HS-5 (cell line): ENCODE measurements around the gene CDKN3.
"Not testable (repeated sequence)": the region's sequence is repeated elsewhere in the genome, so short reads cannot be mapped to it uniquely, and the experiment has no call there.

Source experiments
- DNase-seq: peaks from one replicate; pipeline ENCODE4 v3.0.0-alpha.2; 2012; ENCODE audit warnings: low read depth

The CDKN3 gene

DNA sequence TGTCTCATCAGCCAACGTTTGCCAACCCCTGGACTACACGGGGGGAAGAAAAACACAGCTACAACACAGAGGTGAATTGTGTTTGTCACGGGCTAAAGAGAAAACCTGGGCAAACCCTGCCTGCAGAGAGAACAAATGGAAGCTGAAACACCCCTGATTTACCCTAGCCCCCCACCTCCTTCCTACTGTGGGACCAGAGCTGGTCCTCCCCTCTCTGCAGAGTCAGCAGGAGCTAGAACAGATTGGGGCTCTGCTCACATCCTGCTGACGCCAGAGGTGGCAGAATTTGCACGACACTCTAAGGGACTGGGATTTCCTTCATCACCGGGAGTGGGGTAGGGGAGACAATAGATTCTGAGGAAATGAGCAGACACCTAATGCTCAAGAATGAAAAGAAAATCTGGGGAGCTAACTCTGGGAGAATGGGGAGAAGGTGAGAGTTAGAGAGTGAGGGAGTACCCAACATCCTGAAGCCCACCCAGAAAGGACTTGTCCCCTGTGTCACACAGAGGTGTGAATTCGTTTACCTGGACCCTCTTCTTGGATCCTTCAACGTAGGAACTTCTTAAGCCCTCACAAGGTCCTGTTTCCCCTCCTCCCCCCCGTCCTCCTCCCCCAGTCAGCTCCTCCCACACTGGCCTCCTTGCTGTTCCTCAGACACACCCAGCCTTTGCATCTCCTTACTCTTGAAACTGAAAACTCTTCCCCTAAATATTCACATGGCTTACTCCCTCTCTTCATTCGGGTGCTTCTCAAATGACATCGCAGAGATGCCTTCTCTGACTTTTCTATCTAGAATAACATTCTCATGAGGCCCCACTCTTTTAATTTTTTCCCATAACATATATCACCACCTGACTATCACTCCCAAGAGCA lies 26.2 kb upstream of the CDKN3 start:
- DNase-seq = no peak

DNA sequence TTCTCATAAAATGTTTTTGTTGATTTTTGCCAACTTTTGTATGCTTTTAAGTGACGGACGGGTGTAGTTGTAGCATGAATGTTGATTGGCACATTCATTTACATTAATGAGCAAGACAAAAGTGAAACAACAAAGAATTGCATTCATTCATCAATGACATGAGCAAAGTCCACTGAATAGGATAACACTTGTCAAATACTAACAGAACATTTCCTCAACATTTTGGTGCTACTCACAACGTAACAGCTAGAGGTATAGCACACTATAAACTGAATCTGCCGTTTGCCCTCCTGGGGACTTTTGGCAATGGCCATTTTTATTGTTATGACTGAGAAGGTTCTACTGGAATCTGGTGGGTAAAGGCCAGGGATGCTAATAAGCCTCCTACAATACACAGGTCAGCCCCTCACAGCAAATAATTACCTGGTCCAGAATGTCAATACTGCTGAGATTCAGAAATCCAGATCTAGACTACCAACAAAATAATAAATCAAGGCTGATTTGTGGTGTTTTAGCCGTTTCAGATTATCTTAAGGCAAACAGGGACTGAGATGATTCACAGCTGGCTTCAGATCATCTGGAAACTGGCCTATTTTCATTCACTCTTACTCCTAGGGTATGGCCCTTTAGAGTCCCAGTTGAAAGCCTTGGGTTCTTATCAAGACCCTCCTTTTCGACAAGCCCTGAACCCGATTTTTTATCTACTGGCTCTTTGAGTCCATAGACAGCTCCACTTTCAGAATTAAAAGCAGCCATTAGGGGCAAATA lies 22.5 kb upstream of the CDKN3 start:
- no peak for DNase-seq

DNA sequence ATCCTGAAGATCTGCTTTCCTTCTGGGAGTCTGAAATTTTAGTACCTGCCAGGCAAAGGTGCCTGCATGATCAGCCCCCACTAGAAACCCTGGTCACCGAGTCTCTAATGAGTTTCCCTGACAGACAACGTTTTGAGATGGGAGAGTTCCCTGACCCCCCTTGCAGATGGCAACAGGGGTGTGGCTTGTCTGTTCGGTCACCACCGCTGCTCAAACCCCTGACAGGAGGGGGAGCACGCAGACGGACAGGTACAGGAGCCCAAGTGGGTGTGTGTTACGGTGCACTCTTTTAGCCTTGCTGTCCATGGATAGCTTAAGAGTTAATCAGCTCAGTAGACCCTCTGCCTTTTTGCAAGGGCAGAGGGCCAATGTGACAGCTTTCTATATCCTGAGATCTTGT lies 19.3 kb upstream of the CDKN3 start:
- no peak for DNase-seq

DNA sequence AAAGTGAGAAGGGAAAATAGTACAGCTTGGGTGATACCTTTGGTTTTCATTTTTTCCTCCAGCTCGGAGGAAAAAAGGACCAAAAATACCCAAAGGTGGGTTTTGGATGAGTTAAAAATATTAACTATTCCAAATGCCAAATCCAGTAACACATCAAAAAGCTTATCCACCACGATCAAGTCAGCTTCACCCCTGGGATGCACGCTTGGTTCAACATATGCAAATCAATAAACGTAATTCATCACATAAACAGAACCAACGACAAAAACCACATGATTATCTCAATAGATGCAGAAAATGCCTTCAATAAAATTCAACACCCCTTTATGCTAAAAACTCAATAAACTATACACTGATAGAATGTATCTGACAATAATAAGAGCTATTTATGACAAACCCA lies 17.9 kb upstream of the CDKN3 start:
- DNase-seq = not testable (repeated sequence)

DNA sequence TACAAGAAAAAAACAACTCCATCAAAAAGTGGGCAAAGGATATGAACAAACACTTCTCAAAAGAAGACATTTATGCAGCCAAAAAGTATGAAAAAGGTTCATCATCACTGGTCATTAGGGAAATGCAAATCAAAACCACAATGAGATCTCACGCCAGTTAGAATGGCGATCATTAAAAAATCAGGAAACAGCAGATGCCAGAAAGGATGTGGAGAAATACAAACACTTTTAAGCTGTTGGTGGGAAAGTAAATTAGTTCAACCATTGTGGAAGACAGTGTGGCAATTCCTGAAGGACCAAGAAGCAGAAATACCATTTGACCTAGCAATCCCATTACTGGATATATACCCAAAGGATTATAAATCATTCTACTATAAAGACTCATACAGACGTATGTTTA lies 16.2 kb upstream of the CDKN3 start:
- not testable (repeated sequence) for DNase-seq

DNA sequence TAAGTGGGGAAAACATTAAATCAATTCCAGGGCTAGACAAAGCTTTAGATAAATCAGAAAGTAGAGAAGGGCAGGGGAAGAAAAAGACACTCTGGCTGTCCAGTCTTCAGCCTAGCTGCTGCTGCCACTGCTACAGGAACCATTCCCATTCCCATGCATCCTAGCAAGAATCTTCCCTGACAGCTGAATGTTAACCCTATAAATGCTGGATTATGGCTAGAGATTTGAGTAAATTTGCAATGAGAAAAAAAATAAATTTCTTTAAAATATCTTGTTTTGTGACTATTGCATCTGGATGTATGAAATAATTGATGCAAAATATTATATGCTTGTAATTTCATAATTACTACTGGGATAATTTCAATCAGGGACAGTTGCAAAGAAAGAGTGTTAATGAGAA lies 15.0 kb upstream of the CDKN3 start:
- no peak for DNase-seq

DNA sequence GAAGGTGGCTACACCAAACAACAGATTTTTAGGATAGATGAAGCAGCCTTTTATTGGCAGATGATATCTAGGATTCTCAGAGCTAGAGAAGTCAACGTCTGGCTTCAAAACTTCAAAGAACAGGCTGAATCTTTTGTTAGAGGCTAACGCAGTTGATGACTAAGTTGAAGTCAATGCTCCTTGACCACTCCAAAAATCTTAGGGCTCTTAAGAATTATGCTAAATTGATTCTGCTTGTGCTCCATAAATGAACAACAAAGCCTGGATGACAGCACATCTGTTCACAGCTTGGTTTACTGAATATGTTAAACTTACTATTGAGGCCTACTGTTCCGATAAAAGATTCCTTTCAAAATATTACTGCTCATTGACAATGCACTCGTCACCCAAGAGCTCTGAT lies 13.0 kb upstream of the CDKN3 start:
- no peak for DNase-seq

DNA sequence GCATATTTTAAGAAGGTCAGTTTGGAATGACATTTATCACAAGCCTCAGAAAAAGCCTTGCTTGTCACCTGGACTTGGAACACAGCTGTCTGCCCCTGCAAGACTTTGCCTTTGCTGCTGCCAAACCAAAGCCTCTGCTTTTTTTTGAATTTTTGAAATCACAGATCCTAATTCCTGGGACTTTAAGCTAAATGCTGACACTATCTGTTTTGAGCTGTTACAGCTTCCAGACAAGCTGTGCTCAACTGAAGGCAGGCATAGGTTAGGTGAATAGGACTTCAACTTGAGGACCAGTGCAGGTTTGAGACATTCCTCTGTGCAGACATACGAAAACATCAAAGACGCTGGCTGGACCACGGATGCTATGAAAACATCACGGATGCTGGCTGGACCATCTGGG lies 11.3 kb upstream of the CDKN3 start:
- no peak for DNase-seq

DNA sequence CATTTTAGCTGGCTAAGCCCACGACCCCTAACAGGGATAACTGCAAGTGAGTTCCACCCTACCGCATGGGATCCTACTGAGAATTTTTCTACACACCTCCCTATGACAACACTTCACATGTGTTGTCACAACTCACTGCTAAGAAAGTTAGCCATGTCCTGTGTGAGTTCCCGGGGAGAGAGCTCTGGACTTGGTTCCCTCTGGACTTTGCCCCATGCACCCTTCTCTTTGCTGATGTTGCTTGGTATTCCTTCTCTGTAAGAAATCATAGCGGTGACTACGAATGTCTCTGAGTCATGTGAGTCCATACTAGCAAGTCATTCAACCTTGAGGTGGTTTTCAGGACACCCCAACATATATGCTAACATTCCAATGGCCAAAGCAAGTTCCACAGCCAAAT lies 9.5 kb upstream of the CDKN3 start:
- no peak for DNase-seq

DNA sequence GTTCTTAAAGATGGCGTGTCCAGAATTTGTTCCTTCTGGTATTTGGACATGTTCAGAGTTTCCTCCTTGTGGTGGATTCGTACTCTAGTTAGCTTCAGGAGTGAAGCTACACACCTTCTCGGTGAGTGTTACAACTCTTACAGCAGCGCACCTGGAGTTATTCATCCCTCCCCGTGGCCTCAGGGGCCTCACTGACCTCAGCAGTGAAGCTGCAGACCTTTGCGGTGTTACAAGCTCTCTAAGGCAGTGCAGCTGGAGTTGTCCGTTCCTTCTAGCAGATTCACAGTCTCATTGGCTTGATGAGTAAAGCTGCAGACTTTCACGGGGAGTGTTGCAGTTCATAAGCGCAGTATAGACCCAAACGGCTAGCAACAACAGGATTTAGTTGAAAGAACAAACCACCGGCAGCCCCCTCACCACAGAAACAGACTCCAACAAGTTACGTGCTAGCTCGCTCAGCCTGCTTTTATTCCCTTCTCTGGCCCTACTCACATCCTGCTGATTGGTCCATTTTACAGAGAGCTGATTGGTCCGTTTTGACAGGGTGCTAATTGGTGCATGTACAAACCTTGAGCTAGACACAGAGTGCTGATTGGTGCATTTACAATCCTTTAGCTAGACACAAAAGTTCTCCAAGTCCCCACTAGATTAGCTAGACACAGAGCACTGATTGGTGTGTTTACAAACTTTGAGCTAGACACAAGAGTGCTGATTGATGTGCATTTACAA lies 4.5 kb upstream of the CDKN3 start:
- DNase-seq = no peak

DNA sequence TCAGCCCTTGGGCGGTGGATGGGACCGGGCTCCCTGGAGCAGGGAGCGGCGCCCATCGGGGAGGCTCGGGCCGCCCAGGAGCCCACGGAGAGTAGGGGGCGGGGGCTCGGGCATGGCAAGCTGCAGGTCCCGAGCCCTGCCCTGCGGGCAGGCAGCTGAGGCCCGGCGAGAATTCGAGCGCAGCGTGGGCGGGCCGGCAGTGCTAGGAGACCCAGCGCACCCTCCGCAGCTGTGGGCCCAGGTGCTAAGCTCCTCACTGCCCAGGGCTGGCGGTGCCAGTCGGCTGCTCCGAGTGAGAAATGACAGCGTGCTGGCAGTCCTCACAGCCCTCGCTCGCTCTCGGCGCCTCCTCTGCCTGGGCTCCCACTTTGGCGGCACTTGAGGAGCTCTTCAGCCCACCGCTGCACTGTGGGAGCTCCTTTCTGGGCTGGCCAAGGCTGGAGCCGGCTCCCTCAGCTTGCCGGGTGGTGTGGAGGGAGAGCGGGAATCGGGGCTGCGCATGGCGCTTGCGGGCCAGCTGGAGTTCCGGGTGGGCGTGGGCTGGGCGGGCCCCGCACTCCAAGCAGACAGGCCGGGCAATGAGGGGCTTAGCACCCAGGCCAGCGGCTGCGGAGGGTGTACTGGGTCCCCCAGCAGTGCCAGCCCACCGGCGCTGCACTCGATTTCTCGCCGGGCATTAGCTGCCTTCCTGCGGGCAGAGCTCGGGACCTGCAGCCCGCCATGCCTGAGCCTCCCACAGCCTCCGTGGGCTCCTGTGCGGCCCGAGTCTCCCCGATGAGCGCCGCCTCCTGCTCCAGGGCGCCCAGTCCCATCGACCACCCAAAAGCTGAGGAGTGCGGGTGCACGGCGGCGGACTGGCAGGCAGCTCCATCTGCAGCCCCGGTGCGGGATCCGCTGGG lies 3.6 kb upstream of the CDKN3 start:
- not testable (repeated sequence) for DNase-seq

DNA sequence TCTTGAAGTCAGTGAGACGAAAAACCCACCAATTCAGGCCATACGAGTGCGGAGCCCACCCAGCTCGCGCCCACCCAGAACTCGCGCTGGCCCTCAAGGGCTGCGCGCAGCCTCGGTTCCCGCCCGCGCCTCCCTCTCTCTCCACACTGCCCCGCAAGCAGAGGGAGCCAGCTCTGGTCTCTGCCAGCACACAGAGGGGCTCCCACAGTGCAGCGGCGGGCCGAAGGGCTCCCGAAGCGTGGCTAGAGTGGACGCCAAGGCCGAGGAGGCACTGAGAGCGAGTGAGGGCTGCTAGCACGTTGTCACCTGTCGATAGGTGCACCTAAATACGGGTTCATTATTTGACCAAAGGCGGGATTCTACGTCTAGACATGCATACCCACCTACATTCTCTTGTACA lies 2.2 kb upstream of the CDKN3 start:
- no peak for DNase-seq

DNA sequence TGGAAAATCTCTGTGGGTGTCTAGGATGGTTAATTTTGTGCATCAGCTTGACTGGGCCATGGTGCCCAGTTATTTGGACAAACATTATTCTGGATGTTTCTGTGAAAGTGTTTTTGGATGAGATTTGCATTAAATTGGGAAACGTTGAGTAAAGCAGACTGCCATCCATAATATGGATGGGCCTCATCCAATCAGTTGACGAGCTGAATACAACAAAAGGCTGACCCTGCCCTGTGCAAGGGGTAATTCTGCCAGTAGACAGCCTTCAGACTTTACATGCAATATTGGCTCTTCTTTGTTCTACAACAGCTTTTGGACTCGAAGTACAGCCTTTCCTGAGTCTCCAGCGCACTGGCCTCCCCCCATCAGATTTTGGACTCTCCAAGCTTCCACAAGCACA lies 1.5 kb upstream of the CDKN3 start:
- DNase-seq = no peak

DNA sequence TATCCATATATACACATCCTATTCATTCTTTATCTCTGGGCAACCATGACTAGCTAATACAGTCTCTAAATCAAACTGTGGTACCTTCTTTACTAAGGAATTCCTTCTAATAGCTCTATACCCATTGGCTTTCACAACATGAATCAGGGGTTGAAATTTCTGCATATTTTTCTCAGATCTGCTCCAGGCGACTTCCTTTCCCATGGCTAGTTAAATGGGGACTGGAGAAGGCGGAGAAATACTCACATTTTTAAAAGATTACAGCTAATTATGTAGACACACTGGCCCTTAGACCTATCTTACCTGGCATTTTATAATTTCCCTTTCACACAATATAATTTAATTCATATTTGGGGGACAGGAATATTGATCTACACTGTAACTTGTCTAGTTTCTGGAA lies 1.1 kb upstream of the CDKN3 start:
- DNase-seq = no peak

DNA sequence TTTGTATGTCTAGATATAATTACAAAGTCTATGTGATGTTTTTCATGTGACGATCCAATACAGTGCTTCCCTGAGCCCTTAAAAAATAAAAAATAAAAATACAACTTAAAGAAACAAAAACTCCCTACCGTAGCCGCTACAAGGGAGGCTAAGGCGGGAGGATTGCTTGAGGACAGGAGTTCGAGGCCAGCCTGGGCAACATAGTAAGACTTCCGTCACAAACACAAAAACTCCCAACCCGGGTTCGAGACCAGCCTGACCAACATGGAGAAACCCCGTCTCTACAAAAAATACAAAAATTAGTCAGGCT lies 669 bp upstream of the CDKN3 start:
- DNase-seq = no peak

DNA sequence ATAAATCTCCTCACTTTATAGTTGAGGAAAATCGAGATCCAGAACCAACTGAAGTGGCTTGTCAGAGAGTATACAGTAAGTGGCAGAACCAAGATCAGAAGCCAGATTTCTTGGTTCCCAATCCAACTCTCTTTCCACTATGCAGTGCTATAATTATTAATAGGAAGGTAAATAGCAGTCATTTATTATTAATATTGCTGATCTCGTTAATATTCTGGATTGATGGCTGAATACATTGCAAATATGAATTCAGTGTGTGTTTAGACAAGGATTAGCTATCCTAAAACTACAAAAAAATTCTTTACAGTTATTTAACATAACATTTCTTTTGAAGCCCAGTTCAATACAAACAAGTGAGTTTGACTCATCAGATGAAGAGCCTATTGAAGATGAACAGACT lies 2.8 kb downstream of the CDKN3 start:
- DNase-seq = no peak

DNA sequence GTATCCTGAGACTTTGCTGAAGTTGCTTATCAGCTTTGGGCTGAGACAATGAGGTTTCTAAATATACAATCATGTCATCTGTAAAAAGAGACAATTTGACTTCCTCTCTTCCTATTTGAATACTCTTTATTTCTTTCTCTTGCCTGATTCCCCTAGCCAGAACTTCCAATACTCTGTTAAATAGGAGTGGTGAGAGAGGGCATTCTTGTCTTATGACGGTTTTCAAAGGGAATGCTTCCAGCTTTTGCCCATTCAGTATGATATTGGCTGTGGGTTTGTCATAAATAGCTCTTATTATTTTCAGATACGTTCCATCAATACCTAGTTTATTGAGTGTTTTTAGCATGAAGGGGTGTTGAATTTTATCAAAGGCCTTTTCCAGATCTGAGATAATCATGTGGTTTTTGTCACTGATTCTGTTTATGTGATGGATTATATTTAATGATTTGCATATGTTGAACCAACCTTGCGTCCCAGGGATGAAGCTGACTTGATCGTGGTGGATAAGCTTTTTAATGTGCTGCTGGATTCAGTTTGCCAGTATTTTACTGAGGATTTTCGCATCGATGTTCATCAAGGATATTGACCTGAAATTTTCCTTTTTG lies 6.7 kb downstream of the CDKN3 start:
- not testable (repeated sequence) for DNase-seq

DNA sequence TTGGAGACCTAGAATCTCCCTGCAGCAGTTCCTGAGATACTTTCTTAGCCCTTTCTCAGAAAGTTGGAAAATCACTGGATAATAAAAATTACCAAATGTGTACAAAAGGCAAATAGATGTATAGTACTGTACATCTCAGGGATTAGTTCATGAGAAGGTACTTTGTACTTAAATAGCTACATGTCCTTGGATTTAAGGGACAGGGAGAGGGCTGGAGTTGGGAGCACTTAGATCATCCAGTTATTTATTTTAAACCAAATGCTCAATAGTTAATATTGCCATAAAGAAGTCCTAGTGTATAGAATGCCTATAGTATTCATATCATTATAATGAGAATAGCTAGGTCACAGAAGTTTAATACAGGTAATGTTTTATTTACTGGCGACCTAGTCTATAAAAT lies 13.4 kb downstream of the CDKN3 start:
- no peak for DNase-seq

DNA sequence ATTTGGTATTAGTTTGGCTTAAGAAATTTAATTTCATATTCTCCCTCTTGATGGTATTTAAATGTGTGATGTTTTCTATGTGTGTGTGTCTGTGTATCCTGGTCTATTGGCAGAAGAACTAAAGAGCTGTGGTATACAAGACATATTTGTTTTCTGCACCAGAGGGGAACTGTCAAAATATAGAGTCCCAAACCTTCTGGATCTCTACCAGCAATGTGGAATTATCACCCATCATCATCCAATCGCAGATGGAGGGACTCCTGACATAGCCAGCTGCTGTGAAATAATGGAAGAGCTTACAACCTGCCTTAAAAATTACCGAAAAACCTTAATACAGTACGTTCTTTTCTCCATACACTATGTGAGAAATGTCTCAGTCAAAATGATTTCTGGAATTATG lies 14.6 kb downstream of the CDKN3 start:
- no peak for DNase-seq

DNA sequence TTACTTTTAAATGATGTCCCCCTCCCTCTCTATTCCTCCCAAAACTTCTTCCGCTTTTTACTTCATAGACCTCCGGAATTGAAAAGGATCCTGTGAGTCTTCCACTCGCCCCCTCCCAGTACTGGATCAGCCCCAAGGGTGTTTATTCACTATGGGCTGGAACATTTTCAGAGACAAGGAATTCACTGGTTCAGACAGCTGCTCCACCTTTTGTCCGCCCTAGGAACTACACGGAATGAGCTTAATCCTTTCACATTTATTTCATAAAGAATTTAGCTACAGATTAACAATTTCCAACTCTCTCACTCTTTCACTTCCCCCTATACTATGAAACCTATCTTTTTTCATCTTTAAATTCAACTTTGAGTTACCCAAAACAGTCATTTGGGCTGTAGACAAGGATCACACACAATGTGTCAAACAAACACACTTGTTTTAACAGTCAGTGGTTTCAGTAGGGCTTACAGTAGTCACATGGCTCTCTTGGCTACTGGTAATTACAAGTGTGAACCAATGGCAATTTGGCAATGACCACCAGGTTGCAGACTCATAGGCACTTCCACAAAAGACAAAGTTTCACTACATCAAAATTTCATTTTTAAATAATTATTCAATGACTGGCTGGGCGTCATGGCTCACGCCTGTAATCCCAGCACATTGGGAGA lies 23.8 kb downstream of the CDKN3 start:
- no peak for DNase-seq

DNA sequence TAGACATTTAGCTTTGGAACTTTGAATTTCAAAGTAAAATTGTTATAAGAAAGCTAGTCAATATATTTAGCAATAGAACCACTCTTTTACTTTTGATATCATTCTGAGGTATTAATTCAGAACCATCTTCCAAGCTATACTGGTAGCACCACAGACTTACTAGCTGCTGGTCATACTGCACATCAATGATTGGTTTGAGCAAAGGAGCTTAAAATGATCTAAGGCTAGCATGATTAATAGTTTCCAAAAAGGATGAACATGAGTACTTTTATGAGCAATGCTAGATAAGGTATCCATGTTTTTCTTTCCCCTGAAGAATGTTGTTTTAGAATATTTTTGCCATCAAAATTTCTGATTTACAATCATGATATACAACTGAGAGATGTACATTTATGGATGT lies 27.2 kb downstream of the CDKN3 start:
- no peak for DNase-seq
